ENCODE data around the gene SSTR3. TPM values are rescaled to one million over a fixed set of nuclear protein-coding genes. Genes with fewer than 3 reads are reported as not detected.

The SSTR3 gene
- total RNA-seq, 4 donors from 2014 or later = 0.16 to 0.41 TPM; not detected in 2

DNA sequence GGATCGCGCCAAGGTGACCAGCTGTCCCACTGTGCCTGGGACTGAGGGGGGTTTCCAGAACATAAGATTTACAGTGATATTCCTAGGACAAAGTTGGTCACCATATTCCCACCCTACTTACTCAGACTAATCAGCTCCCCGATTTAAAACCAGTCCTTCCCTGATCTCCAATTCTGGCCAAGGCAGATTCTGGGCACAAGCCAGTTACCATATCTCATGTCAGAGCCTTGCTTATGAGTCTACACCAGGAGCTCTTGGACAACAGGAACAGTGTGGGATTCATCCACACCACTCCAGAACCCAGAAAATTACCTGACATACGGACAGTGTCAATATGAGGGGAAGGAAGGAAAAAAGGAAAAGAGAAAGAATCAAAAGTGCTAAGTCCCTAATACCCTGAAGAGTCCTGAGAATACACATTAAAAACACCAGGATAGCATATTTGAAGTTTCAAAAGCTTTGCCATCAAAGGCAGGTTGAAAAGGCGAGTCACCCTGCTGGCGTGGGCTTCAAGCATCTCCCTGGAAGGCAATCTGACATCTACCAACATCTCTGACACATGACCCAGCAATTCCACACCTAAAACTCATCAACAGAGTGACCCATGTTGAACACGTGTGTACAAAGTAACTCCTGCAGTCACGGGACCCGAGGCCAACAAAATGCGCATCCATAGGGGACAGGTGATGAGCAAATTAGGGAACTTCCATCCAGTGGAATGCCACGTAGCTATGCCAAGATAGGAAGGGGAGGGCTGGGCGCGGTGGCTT, 54.6 kb downstream of the SSTR3 start:
- Histone ChIP-seq H3K36me3 (no peaks in the 10 kb centered on the region), H3K27ac (no peak overlapping the region), H3K4me1 (peaks cover 0 to 4% (median 0%) of the 10 kb centered on the region in 4 donors), H3K4me3 (no peak overlapping the region), H3K9me3 (no peaks in the 10 kb centered on the region), H3K27me3 (no peaks in the 10 kb centered on the region)
- DNase-seq = no peak
- intact Hi-C loops (cut with DNase I; ENCODE audit: low total_unique reads) (no loop called here), in situ Hi-C loops (cut with MboI; ENCODE audit: low pct_ligation_motif_present in 1 of 4, low pct_unique_long_range_greater_than_20kb in 1 of 4, low sequenced_read_pairs in 3 of 4) (no loop called here)
- TF ChIP-seq POLR2AphosphoS5 (IDR thresholded peaks at IDR 0.05) = no peak
- WGBS, 2 donors (ENCODE audit: low coverage in 1 of 2) = 74 to 90% methylated on average over 3 to 13 of the region's 13 CpGs

- Histone ChIP-seq H3K4me1 (no peaks in the 10 kb centered on the region), H3K36me3 (no peaks in the 10 kb centered on the region), H3K9me3 (no peaks in the 10 kb centered on the region), H3K27me3 (no peaks in the 10 kb centered on the region), H3K4me3 (no peak overlapping the region), H3K27ac (no peak overlapping the region)
- intact Hi-C loops (cut with DNase I; ENCODE audit: low total_unique reads) (no loop called here), in situ Hi-C loops (cut with MboI; ENCODE audit: low pct_ligation_motif_present in 1 of 4, low pct_unique_long_range_greater_than_20kb in 1 of 4, low sequenced_read_pairs in 3 of 4) (no loop called here)
- TF ChIP-seq POLR2A (IDR thresholded peaks at IDR 0.05) (no peak), EP300 (IDR thresholded peaks at IDR 0.05; ENCODE audit: low read depth) (no peak), POLR2AphosphoS5 (IDR thresholded peaks at IDR 0.05) (no peak)
- TF ChIP-seq, protein P1, sequence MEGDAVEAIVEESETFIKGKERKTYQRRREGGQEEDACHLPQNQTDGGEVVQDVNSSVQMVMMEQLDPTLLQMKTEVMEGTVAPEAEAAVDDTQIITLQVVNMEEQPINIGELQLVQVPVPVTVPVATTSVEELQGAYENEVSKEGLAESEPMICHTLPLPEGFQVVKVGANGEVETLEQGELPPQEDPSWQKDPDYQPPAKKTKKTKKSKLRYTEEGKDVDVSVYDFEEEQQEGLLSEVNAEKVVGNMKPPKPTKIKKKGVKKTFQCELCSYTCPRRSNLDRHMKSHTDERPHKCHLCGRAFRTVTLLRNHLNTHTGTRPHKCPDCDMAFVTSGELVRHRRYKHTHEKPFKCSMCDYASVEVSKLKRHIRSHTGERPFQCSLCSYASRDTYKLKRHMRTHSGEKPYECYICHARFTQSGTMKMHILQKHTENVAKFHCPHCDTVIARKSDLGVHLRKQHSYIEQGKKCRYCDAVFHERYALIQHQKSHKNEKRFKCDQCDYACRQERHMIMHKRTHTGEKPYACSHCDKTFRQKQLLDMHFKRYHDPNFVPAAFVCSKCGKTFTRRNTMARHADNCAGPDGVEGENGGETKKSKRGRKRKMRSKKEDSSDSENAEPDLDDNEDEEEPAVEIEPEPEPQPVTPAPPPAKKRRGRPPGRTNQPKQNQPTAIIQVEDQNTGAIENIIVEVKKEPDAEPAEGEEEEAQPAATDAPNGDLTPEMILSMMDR (IDR thresholded peaks at IDR 0.05) = no peak
- no peak for DNase-seq
- WGBS, 2 donors (ENCODE audit: low coverage in 1 of 2) = 86% methylated on average over 13 of the region's 13 CpGs; no CpG with 5 or more reads in 1 of the 2 donors
These were observed 55.4 kb downstream of the SSTR3 start for GRCh38 chr22:37156686-37157435.

GRCh38 chr22:37155971-37156370, 56.3 kb downstream of the SSTR3 start:
- Histone ChIP-seq H3K9me3 (no peaks in the 10 kb centered on the region), H3K27me3 (no peaks in the 10 kb centered on the region), H3K4me3 (no peak overlapping the region), H3K4me1 (no peaks in the 10 kb centered on the region), H3K36me3 (no peaks in the 10 kb centered on the region), H3K27ac (no peak overlapping the region)
- DNase-seq = no peak
- intact Hi-C loops (cut with DNase I; ENCODE audit: low total_unique reads) (no loop called here), in situ Hi-C loops (cut with MboI; ENCODE audit: low pct_ligation_motif_present in 1 of 4, low pct_unique_long_range_greater_than_20kb in 1 of 4, low sequenced_read_pairs in 3 of 4) (no loop called here)
- TF ChIP-seq, protein P1 (IDR thresholded peaks at IDR 0.05) = no peak
- 90% methylated on average over 2 to 8 of the region's 8 CpGs for WGBS, 2 donors (ENCODE audit: low coverage in 1 of 2)

- H3K4me1 ChIP-seq = no peaks in the 10 kb centered on the region
- no peaks in the 10 kb centered on the region for H3K36me3 ChIP-seq
- WGBS, 2 donors (ENCODE audit: low coverage in 1 of 2) = 71% methylated on average over 7 of the region's 7 CpGs; no CpG with 5 or more reads in 1 of the 2 donors
- in situ Hi-C loops (cut with MboI; ENCODE audit: low pct_ligation_motif_present in 1 of 4, low pct_unique_long_range_greater_than_20kb in 1 of 4, low sequenced_read_pairs in 3 of 4) = no loop called here
- TF ChIP-seq, protein P1 (IDR thresholded peaks at IDR 0.05) = no peak
- no peak for TF ChIP-seq POLR2AphosphoS5 (IDR thresholded peaks at IDR 0.05)
- TF ChIP-seq POLR2A (IDR thresholded peaks at IDR 0.05) = no peak
- no peak for TF ChIP-seq EP300 (IDR thresholded peaks at IDR 0.05; ENCODE audit: low read depth)
- H3K27ac ChIP-seq = no peak overlapping the region
- no peak for DNase-seq
- H3K27me3 ChIP-seq = no peaks in the 10 kb centered on the region
- H3K9me3 ChIP-seq = no peaks in the 10 kb centered on the region
- no peak overlapping the region for H3K4me3 ChIP-seq
- intact Hi-C loops (cut with DNase I; ENCODE audit: low total_unique reads) = no loop called here
These were observed 57.2 kb downstream of the SSTR3 start for GRCh38 chr22:37154925-37155712.

Small RNA genes lying within 50 kb of the gene (small RNA-seq; reads per million reads assigned to genes)
- gene Z82188.1 = 0 reads per million in 4 donors

Other genes starting within 250 kb of the SSTR3 start
- gene TST, start 193.0 kb downstream of the SSTR3 start, total RNA-seq = 100 to 1,000 TPM; 246 to 719 (median 557) TPM
- 100 to 1,000 TPM; 407 to 964 (median 541) TPM for gene MPST, start 192.7 kb downstream of the SSTR3 start, total RNA-seq
- gene KCTD17, start 160.7 kb downstream of the SSTR3 start, total RNA-seq = 10 to 100 TPM; 11.2 to 61.3 (median 35.1) TPM
- gene TMPRSS6, start 102.8 kb downstream of the SSTR3 start, total RNA-seq = 1 to 10 TPM in 1 of 4 donors, under 1 TPM in 2, not detected in 1; 0.16 to 4.9 (median 0.41) TPM
- gene IL2RB, start 62.6 kb downstream of the SSTR3 start, total RNA-seq = 1 to 10 TPM; 1.1 to 3.4 (median 2.6) TPM
- gene C1QTNF6, start 24.2 kb downstream of the SSTR3 start, total RNA-seq = 10 to 100 TPM in 1 of 4 donors, 1 to 10 TPM in 3; 1.4 to 68.8 (median 7.5) TPM
- gene RAC2, start 31.8 kb upstream of the SSTR3 start, total RNA-seq = 10 to 100 TPM in 3 of 4 donors, 1 to 10 TPM in 1; 5.2 to 36.3 (median 24.0) TPM
- gene CYTH4, start 70.0 kb upstream of the SSTR3 start, total RNA-seq = 10 to 100 TPM in 2 of 4 donors, 1 to 10 TPM in 2; 1.4 to 26.9 (median 10.6) TPM
- gene ELFN2, start 215.0 kb upstream of the SSTR3 start, total RNA-seq = under 1 TPM in 2 of 4 donors, not detected in 2; under 0.01 TPM

Data from transverse colon (tissue), 4 donors.